A549 (cell line): ENCODE measurements around the gene LRIT2.

Experiments used
- CEBPB ChIP-seq, 2 experiments: fragments of >200 bp in 1 of 2; sonication (Bioruptor Twin) in 1 of 2; formaldehyde crosslinking in 1 of 2; IDR thresholded peaks; 2 replicates each; pipeline ENCODE4 v1.6.1; 2012 to 2016
- CHD2 ChIP-seq: fragments of 150-350 bp; IDR thresholded peaks from 2 replicates; pipeline ENCODE4 v1.6.1; 2014; ENCODE audit warnings: low read length; ENCODE audit not compliant: partially characterized antibody
- CHD4 ChIP-seq: fragments of 200-600 bp; sonication (generic); IDR thresholded peaks from 2 replicates; pipeline ENCODE4 v1.6.1; 2016; ENCODE audit warnings: antibody characterized with exemption, mild to moderate bottlenecking, borderline replicate concordance
- CTCF ChIP-seq: fragments of >200 bp; sonication (Bioruptor Twin); formaldehyde crosslinking; IDR thresholded peaks from 3 replicates; pipeline ENCODE4 v1.5.1; 2016
- FOSL2 ChIP-seq, 2 experiments: fragments of 450-650 bp in 1 of 2; fragments of >200 bp in 1 of 2; sonication (Bioruptor Twin) in 1 of 2; formaldehyde crosslinking; IDR thresholded peaks; 2 replicates each; pipeline versions ENCODE4 v1.5.0 to v1.6.1; 2016 to 2020; ENCODE audit warnings: mild to moderate bottlenecking in 1 of 2, moderate library complexity in 1 of 2
- JUN ChIP-seq, 2 experiments: fragments of >200 bp; sonication (Bioruptor Twin); formaldehyde crosslinking; IDR thresholded peaks; 2 replicates in 1 of 2; 3 replicates in 1 of 2; pipeline ENCODE4 v1.6.1; 2016 to 2017
- NFE2L2 ChIP-seq: fragments of 150-350 bp; conservative IDR thresholded peaks from 2 replicates; pipeline ENCODE4 v1.6.1; 2014; ENCODE audit warnings: low read length
- POLR2A ChIP-seq: IDR thresholded peaks from 2 replicates; pipeline ENCODE4 v1.6.1; 2012; ENCODE audit warnings: mild to moderate bottlenecking, low read length
- RAD21 ChIP-seq, 2 experiments: fragments of >200 bp in 1 of 2; sonication (Bioruptor Twin) in 1 of 2; formaldehyde crosslinking in 1 of 2; IDR thresholded peaks in 1 of 2; conservative IDR thresholded peaks in 1 of 2; 2 replicates in 1 of 2; 3 replicates in 1 of 2; pipeline ENCODE4 v1.6.1; 2012 to 2018; ENCODE audit warnings: inconsistent platforms in 1 of 2
- RCOR1 ChIP-seq: fragments of 150-350 bp; IDR thresholded peaks from 2 replicates; pipeline ENCODE4 v1.6.1; 2014; ENCODE audit warnings: antibody characterized with exemption, low read length, low read depth
- RFX5 ChIP-seq: fragments of 450-650 bp; IDR thresholded peaks from 2 replicates; pipeline ENCODE4 v1.7.1; 2014; ENCODE audit warnings: antibody characterized with exemption, mild to moderate bottlenecking, moderate library complexity

- TF ChIP-seq CHD4 (no peak), RFX5 (no peak), CTCF (no peak), CHD2 (no peak), NFE2L2 (no peak), POLR2A (no peak), FOSL2 (IDR thresholded peaks at IDR 0.05) (no peak), FOSL2 (CRISPR knock-in tag; IDR thresholded peaks at IDR 0.05) (no peak), RCOR1 (no peak), CEBPB (IDR thresholded peaks at IDR 0.05) (no peak), JUN (IDR thresholded peaks at IDR 0.05) (no peak), RAD21 (conservative IDR thresholded peaks at IDR 0.05 in 1 of 2, IDR thresholded peaks at IDR 0.05 in 1 of 2) (no peak)
Measured at GRCh38 chr10:84211566-84211965, 13.8 kb downstream of the LRIT2 start.
